GM12892 (cell line): ENCODE measurements around the gene POT1.

Source experiments
- POLR2A ChIP-seq: IDR thresholded peaks from 2 replicates; pipeline ENCODE4 v1.6.1; 2011; ENCODE audit warnings: low read depth, low read length, control low read depth
- POLR2AphosphoS5 ChIP-seq: IDR thresholded peaks from 2 replicates; pipeline ENCODE4 v1.6.1; 2011; ENCODE audit warnings: low read depth, low read length, control low read depth
- TAF1 ChIP-seq: IDR thresholded peaks from 2 replicates; pipeline ENCODE4 v1.6.1; 2011; ENCODE audit warnings: low read depth, mild to moderate bottlenecking, control low read depth, low read length, borderline replicate concordance

- TF ChIP-seq POLR2A (no peak), TAF1 (no peak), POLR2AphosphoS5 (no peak)
Measured at GRCh38 chr7:124811341-124811740, 118.3 kb downstream of the POT1 start.
